NCI-H2107 (cell line): ENCODE measurements around the gene DMD.
"Not testable (repeated sequence)": the region's sequence is repeated elsewhere in the genome, so short reads cannot be mapped to it uniquely, and the experiment has no call there.

Experiments used
- DNase-seq: peaks from one replicate; lab custom pipeline; 2025; lab: John Stamatoyannopoulos, UW

Gene DMD

GRCh38 chrX:31522760-31523159 is 1688.6 kb downstream of the DMD start:
- DNase-seq = no peak

GRCh38 chrX:31521941-31522340 is 1689.4 kb downstream of the DMD start:
- DNase-seq = no peak

GRCh38 chrX:31516527-31516926 is 1694.8 kb downstream of the DMD start:
- DNase-seq = no peak

GRCh38 chrX:31508338-31508737 is 1703.0 kb downstream of the DMD start:
- DNase-seq = no peak

- DNase-seq = no peak
These were observed 1704.4 kb downstream of the DMD start for GRCh38 chrX:31506928-31507327.

GRCh38 chrX:31506360-31506759 is 1705.0 kb downstream of the DMD start:
- DNase-seq = no peak

- DNase-seq = no peak
These were observed 1710.4 kb downstream of the DMD start for GRCh38 chrX:31500921-31501320.

GRCh38 chrX:31499109-31499508 is 1712.2 kb downstream of the DMD start:
- DNase-seq = no peak

- no peak for DNase-seq
These were observed 1714.3 kb downstream of the DMD start for GRCh38 chrX:31497086-31497485.

- no peak for DNase-seq
These were observed 1723.4 kb downstream of the DMD start for GRCh38 chrX:31487951-31488350.

- no peak for DNase-seq
These were observed 1728.0 kb downstream of the DMD start for GRCh38 chrX:31483336-31483735.

- no peak for DNase-seq
These were observed 1730.7 kb downstream of the DMD start for GRCh38 chrX:31480696-31481095.

- DNase-seq = no peak
These were observed 1740.1 kb downstream of the DMD start for GRCh38 chrX:31471229-31471628.

GRCh38 chrX:31470753-31471152 is 1740.6 kb downstream of the DMD start:
- DNase-seq = not testable (repeated sequence)

GRCh38 chrX:31464306-31464915 is 1746.9 kb downstream of the DMD start:
- DNase-seq = no peak

GRCh38 chrX:31461266-31461665 is 1750.1 kb downstream of the DMD start:
- DNase-seq = no peak

GRCh38 chrX:31459361-31459760 is 1752.0 kb downstream of the DMD start:
- DNase-seq = no peak

- no peak for DNase-seq
These were observed 1761.4 kb downstream of the DMD start for GRCh38 chrX:31449965-31450364.

- no peak for DNase-seq
These were observed 1762.3 kb downstream of the DMD start for GRCh38 chrX:31449081-31449480.

- DNase-seq = no peak
These were observed 1765.8 kb downstream of the DMD start for GRCh38 chrX:31445542-31445941.

- no peak for DNase-seq
These were observed 1767.7 kb downstream of the DMD start for GRCh38 chrX:31443654-31444053.

GRCh38 chrX:31440546-31440945 is 1770.8 kb downstream of the DMD start:
- DNase-seq = no peak

- DNase-seq = no peak
These were observed 1774.9 kb downstream of the DMD start for GRCh38 chrX:31436424-31436823.

GRCh38 chrX:31435592-31435991 is 1775.8 kb downstream of the DMD start:
- no peak for DNase-seq

- DNase-seq = no peak
These were observed 1777.5 kb downstream of the DMD start for GRCh38 chrX:31433856-31434255.
